HuH-7 (cell line): ENCODE measurements around the gene IL17F.

Experiments used
- DNase-seq: peaks from one replicate; pipeline ENCODE4 v3.0.0; 2011; ENCODE audit warnings: low spot score

The IL17F gene

DNA sequence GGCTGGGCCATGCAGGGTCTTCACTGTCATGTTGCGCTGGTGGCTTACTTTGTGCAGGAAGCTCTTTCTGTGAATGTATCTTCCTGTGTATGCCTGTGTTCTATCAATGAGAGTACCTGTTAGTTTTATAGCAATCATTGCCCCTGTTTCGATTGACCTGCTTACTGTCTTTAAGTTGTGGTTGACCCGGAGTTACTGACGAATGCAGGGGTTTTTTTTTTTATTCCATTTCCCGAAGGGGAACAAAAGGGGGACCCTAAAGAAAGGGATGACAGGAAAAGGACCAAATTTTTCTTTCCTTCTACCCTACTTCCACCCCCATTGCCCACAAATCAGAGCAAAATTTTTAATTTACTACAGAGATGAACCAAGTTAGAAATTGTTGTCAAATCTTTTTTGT is at the start of gene IL17F:
Gene IL17F (minus strand): TSS at position 101 of the 400 bp plus-strand sequence. CDS start 71 bp downstream, at position 30.
- no peak for DNase-seq

DNA sequence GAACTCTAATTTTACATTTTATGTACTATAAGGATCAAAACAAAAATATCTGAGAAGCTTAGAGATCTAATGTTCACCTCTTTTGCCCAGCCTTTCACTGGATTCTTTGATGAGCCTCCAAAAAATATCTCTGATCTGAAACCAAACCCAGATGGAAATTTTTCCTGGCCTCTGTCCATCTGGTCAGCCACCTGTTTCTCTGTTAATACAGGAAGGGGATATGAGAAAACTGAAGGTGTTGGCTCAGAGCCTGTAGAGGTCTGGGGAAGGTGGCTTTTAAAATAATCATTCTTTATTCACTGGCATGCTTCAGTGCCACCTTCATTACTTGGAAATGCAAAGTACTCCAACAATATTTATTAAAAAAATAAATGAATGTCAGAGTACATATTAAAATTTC is 48.8 kb upstream of the IL17F start:
- DNase-seq: no peak

DNA sequence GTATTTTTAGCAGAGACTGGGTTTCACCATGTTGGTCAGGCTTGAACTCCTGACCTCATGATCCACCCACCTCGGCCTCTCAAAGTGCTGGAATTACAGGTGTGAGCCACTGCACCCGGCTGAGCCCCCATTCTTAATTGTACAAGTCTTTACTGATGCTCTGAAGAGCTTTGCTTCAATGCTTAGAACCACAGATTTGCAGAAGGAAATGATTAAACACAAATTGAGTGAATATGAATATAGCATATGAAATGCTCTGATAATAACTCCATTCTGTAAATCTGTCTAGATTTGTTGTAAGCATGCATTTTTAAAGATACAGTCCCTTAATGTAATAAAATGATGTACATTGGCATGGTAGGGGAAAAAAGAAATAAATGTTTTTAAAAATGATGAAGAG is 44.5 kb upstream of the IL17F start:
- DNase-seq: no peak

DNA sequence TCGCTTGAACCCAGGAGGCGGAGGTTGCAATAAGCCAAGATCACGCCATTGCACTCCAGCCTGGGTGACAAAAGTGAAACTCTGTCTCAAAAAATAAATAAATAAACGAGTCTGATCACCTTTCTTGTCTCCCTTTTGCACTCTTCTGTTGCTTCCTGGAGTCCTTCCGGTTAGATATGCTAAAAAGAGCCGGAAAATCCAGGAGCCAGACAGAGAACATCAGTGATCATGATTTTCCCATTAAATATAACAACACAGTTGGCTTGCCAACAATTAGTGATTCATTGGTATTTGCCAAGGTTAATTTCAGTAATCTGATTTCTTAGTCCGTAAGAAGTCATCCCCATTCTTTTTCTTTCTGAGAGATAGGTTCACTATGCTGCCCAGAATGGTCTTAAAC is 43.9 kb upstream of the IL17F start:
- no peak for DNase-seq

DNA sequence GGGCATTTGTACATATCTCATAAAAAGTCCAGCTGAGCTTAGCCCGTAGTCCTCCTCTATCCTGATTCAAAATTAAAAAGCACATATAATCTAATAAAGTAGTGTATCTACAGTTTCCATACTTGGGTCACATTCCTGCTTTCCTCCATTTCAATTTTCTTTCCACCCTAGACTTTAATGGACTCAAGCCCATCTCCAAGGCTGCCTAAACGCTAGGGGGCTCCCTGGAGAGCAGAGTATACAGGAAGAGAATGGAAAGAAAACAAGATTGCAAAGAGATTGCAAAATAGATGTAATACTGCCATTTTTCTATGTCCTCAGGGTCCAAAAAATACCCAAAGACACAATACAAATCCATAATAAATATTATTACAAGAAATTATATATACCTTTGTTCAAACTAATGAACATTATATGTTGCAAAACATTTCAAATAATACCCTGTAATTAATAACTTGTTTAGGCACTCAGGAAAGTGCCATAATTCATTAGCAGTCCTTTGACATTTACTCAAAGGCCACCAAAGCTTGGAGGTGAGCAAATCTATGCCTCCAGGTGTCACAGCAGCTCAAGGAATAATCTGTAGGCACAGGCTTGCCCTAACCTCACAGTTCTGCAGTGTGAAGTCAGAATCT is 42.6 kb upstream of the IL17F start:
- peak; percentile 52 for DNase-seq

DNA sequence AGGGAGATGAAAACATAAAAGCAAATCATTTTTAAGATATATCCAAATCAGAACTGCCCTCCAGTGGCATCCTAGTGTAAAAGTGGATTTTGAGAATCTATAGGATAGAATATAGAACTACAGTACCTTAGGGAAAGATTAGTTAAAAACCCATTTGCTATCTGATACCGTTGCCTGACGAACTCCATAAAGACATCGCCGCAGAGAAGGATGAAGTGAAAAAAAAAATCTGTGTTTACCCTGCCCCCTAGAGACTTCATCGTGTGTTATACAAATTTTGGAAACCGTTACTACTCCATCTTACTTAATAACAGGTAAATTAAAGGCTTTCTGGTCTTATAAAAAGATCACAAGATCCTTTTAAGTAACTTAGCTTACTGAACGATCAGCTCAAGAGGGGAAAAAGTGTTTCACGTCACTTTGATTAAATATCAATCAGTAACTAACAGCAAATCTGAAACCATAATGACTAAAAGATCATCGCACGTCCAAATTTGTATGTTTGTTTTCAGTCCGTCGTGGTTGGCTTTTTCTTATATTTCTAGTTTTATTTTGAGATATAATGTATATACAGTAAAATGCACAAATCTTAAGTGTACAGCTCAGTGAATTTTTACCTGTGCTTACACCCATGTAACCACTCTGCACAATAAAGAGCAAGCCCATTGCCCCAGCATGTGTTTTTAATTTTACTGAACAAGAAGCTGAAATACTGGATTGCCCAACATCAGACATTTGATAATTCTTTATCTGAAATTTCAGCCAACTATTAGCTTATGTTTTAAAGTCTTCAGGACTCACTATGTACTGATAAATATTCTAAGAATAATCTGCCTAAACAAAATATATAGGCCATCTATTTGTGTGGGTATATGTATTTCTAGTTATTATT is 41.1 kb upstream of the IL17F start:
- no peak for DNase-seq

DNA sequence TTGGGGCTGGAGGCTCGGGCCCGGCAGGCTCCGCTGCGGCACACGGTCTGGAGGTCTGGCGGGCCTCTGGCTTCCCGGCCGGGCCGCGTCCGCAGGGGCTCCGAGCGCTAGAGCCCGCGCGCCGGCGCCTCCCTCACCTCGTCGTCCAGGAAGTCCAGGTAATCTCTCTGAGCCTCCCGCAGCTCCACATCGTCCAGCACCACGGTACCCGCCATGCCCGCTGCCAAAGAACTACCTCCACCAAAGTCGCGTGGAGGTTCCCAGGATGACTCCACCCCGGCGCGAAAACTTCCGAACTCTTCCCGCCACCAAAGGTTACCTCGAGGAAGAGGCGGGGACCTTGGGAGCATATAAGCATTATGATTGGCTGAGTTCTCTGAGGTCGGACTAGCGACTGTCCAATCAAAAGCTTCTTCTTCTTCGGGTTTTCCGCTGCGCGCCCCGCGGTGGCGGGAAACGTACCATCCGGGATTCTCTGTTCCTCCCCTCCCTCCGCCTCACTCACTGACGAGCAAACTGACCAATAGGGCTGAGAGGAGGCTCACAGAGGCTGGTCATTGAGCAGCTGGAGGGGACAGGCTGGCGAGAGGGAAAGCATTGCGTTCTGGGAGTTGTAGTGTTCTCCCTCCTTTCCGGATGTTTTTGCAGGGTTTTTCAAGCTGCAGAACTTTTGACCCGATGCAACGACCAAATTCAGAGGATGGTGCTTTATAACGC is 40.3 kb upstream of the IL17F start, which contains the start of gene MCM3:
Gene MCM3 (minus strand): TSS at position 283 of the 717 bp plus-strand sequence. CDS start 68 bp downstream, at position 215.
- DNase-seq: peak; percentile 84

DNA sequence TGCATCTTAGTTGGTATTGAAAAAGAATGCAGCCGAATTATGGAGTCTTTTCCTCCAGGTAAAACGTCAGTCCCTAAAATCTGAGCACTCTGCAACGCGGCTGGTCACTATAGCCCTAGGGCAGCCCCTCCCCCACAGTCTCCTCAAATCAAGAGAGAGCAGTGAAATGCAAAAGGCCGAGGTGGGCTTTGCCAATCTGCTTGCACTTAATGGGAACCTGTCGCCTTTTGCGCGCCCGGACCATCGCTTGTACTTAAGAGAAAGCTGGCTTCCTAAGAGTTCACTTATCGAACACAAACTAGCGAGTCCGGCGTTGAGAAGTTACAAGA is 39.8 kb upstream of the IL17F start:
- DNase-seq: no peak

DNA sequence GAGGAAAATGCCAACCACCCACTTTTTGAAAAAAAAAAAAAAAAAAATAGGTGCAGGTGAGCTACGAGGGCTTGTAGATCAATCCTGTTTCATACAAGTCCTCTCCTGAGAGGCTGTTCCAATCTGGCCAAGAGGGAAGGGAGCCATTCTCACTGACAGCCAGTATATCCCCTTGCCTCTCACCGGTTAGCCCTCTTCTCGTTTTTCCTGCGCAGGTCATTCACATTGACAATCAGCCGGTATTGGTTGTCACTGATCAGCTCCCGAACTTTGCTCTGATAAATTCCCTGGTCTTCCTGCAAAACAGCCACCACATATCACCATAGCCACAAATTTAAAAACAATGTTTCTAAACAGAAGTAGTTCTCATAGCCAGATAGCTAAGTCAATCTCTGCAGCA is 38.8 kb upstream of the IL17F start:
- no peak for DNase-seq

DNA sequence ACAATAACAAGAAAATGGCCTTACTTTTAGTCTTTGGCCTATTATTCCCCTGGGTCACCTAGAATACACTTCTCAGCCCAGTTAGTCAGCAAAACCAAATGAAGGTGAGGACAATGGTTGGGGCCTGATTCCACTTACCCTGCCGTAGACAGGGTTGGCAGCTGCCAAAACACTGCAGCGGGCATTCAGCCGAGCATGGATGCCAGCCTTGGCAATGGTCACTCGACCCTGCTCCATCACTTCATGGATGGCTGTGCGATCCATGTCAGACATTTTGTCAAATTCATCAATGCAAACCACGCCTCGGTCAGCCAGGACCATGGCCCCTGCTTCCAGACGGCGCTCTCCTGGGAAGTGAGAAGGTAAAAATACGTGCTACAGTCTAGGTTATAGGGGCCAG is 31.8 kb upstream of the IL17F start:
- DNase-seq: no peak

DNA sequence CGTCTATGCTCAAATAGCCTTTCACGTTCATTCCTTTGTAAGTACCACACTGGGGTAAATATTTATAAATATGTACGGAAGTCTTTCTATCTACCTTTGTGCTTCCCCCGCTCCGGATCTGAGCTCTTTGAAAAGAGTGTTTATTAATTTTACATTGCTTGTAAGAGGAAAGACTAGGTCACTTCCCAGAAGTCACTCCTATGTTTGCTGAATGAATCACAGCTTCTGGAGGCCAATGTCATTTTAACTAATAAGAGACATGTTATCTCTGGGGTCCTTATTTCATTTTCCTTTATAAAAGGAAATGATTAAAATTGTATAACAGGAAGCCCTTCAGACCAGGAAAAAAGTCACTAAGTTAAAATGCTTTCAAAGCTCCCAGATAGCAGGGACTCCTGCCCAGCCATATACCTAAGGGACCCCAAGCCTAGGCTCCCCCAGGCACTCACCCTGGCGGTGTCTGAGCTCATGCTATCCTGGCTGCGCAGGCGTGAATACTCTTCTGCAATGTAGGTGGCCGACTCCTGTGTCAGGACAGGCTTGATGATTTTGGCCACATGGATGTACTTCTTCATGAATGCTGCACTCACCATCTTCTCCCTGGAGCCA is 27.7 kb upstream of the IL17F start:
- no peak for DNase-seq

DNA sequence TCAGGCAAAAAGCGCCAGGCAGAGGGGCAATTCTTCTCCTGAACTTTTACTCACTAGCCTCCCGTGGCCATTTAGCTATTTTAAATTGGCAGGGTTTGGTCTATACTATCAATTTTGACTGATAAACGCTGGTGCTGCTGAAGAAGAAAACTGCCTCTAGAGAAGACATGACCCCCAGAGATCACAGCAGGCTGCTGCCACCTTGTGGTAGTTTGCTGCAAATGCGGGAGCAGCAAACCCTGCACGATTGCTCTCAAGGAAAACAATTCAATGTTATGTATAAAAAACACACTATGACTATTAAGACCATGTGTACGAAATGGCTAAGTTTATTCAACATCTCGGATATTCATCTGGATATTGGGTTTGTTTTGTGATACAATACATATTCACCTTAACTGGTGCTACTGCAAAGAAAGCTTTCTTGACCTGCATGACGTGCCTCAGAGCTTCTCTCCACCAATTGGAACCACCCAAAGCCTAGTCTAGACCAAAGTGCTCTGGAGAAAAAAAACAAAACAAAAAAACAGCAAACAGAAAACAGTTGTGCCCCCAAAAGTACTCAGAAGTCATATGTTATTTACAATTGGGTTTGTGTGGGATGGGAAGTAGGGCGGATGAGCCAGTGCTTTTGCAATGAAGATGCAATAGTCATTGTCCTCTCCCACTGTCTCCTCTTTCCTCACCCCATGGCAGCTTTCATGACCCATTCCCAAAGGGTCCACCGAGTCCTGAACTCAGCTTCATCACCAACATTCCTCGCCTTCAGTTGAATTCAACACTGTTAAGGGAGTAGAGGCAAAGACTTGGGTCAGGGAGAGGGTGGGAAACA is 19.6 kb upstream of the IL17F start:
- DNase-seq: peak; percentile 35

DNA sequence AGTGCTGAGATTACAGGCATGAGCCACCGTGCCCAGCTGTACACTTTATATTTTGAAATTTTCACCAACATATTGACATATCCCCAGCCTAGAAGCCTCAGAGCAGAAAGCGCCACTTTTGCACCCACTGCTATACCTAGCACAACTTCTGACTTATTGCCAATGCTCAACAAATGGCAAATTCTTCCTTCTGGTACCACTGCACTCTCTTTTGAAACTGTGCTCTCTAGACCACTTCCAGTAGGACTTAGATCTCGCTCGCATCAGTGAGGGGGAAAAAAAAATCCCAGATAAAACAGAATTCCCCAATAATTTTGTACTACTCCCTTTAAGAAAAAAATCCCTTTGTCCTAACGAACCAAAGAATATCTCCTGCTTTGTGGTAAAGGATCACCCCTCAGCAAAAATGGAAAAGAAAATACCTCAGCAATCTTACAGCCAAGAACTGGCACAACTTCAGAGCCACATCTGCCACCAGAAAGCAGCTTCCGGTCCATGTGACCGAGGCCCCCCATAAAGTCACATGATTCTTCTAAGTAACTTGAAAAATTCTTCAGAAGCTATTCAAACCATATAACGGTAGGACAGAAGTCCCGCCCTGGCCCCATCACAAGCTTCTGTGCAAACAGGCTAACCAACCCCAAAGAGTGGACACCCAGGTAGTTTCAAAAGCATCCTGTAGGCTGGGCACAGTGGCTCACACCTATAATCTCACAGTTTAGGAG is 18.5 kb upstream of the IL17F start:
- DNase-seq: no peak

DNA sequence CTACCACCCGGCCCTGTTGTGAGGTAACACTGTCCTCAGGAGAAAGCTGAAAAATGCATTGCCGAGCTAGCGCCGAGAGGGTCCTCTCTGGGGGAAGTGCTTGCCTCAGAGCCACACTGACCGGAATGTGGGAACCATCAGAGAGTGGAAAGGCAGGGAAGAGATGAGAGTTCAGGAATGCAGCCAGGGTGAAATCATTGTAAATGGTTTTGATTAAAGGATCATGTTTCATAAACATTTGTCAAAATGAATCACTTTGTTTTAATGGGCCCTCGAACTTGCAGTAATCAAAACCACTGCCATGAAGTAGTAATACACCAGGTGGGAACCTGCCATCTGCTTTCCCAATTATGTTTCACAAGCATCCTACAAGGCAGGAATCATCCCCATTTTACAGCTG is 16.9 kb upstream of the IL17F start:
- no peak for DNase-seq

DNA sequence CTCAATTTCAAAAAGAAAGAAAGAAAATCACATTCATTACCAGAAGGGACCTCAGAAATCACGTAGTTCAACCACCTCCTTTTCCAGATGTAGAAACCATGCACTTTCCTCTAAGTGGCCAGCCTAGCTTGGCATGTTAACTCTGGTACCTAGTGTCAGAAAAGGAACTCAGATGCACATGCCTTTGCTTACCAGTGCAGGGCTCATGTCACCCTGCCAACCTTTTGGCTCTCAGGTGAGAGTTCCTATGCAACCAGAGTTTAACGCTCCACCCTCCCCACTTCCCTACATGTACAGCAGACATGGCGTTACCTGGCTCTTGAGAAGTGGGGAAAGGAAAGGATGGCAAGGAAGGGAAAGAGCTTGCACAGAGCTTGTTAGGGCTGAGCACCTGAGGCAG is 16.3 kb upstream of the IL17F start:
- DNase-seq: no peak

DNA sequence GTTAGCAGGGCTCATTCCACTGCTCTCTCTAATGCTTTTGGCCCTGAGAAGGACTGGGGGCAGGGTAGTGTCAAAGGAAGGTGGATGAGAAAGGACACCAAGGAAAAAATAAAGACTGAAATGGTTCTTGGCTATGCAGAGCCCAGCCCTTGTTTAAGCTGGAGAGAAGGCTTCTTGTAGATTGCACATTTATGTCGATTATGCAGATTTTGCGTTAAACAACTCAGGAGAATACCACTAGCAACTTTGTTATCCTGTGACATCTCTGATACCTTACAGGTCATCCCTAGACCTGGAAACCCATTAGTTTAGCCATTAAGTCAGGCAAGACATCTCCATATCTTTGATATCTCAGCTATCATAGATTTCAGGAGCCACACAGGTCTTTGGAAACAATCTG is 11.1 kb upstream of the IL17F start:
- DNase-seq: no peak

DNA sequence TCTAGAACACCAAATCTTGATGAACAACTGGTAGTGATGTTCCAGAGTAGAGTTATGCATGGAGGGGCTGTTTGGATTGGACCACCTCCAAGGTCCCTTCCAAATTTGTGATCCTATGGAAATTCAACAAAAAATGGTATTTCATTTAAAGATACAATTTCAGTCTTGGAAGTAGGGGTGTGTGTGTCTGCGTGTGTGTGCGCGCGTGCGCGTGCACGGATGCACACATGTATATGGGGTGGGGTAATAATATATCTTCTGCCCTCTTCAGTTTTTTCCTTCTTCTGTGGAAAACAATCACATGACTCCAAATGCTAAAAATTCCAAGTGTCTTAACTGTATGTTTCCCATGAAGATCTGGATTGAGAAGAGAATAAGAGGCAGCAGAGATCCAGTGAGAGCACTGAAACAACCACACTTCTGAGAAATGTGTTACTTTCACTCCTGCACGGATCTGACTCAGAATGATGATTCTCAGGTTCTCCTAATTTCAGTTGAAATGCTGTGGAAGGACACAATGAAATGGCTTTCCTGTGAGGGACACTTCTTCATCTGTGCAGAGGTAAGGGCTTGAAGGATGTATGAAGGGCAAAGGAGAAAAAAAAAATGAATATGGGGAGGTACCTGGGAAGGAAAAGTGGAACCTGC is 10.6 kb upstream of the IL17F start:
- DNase-seq: no peak

DNA sequence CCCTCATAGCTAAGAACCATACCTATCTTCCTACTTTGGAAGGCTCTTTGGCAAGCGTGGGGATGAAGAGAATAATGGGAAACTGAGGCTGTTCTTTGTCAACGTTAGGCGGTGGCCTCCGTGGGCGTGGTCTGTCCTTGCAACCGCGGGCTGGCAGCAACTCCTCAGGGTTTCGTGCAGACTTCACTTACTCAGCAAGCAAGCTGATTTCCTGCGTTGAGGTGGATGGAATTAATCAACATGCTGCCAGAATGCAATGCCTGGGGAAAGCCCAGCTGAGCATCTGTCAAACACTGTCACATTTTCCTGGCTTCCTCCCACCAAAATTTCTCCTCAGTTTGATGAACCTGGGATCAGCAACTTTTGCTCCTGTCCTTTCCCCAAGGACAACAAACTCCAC is 9.2 kb upstream of the IL17F start:
- DNase-seq: no peak

DNA sequence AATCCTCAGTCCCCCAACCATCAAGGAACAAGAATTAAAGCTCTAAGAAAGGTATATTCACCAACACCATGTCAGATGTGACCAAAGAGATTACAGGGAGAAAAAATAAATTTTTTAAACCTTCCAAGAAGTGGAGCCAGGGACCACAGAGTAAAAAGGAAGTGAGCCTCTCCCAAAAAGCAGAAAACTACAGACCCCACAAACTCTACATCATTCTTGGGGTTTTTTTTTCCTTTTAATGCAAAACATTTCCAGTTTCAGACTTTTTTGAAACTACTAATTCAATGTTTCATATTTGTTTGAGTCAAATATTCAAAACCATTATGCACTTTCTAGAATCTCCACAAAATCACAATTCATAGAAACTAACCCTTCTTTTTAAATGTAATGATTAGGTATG is 6.8 kb upstream of the IL17F start:
- DNase-seq: no peak

DNA sequence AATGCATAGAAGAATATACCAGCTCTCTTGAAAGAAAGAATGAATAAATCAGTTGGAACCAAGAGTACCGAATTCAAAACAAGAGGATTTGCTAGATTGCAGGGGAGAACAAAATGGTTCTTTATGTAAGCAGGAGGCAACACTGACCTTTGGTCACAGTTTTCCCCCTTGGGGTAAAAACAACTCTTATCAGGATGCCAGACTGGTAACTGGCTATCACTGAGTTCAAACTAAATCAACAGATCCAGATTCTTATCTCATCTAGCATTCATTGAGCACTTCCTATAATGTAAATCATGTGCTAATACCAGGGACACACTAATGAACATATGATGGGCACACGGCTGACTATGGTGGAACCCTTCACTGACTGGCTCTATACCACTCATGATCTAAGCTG is 4.8 kb upstream of the IL17F start:
- DNase-seq: no peak

DNA sequence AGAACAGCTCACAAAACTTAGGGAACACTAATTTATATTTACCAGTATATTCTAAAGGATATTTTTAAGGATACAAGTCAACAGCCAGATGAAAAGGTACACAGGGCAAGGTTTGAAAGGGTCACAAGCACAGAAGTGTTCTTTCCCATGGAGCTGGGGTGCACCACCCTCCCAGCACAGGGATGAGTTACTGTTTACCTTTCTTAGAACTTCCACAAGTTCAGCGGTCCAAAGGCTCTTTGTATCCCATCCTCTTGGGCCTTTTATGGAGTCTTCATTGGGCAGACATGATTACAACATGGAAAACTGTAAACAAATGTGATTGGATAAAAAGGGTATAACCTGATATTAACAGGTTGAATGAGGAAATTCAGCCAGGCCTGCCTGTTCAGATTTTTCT is 1.1 kb upstream of the IL17F start:
- no peak for DNase-seq
